ENCODE results near the gene IL1B.

IL1B gene

DNA sequence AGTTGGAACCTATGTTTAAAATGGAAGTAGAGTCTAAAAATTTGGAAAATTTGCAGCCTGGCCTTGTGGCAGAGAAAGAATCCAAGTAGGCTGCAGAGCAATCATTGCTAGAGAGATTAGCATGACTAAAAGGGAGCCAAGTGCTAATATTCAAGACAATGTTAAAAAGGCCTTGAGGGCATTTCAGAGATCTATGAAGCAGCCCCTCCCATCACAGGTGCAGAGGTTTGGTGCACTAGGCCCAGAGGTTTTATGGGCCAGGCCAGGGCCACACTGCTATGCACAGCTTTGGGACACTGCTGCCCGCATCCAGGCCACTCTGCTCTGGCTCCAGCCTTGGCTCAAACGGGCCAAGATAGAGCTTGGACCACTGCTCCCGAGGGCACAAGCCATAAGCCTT, 45.6 kb downstream of the IL1B start:
- no peaks in the 10 kb centered on the region for H3K9me3 ChIP-seq (ENCODE audit: low read depth, low read length)
- H3K27ac ChIP-seq, result no peak overlapping the region
- no peak for DNase-seq (ENCODE audit: low read depth, low spot score)
- no peak overlapping the region for H3K9ac ChIP-seq (ENCODE audit: insufficient read length)
- H3K4me3 ChIP-seq, result no peak overlapping the region
- H3K36me3 ChIP-seq (ENCODE audit: insufficient read depth, low read length), result no peaks in the 10 kb centered on the region
- TF ChIP-seq EZH2 (IDR thresholded peaks at IDR 0.05) (no peak), POLR2AphosphoS5 (IDR thresholded peaks at IDR 0.05; ENCODE audit: borderline replicate concordance, low read depth, low read length) (no peak), FOXP2 (optimal IDR thresholded peaks at IDR 0.05; ENCODE audit: control extremely low read depth, extremely low read length, insufficient read depth) (no peak)

DNA sequence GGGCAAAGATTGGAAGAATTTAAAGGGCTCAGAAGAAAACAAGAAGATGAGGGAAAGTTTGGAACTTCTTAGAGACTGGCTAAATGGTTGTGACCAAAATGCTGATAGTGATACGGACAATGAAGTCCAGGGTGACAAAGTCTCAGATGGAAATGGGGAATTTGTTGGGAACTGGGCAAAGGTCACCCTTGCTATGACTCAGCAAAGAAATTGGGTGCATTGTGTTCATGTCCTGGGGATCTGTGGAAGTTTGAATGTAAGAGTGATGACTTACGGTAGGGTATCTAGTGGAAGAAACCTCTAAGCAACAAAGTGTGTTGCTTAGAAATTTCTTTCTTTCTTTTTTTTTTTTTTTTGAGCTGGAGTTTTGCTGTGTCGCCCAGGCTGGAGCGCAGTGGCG, 46.3 kb downstream of the IL1B start:
- no peak for TF ChIP-seq EZH2 (IDR thresholded peaks at IDR 0.05)
- no peak for TF ChIP-seq FOXP2 (optimal IDR thresholded peaks at IDR 0.05; ENCODE audit: control extremely low read depth, extremely low read length, insufficient read depth)
- no peak for TF ChIP-seq POLR2AphosphoS5 (IDR thresholded peaks at IDR 0.05; ENCODE audit: borderline replicate concordance, low read depth, low read length)
- DNase-seq (ENCODE audit: low read depth, low spot score), result no peak
- no peak overlapping the region for H3K9ac ChIP-seq (ENCODE audit: insufficient read length)
- H3K4me3 ChIP-seq, result no peak overlapping the region
- H3K36me3 ChIP-seq (ENCODE audit: insufficient read depth, low read length), result no peaks in the 10 kb centered on the region
- H3K27ac ChIP-seq, result no peak overlapping the region
- H3K9me3 ChIP-seq (ENCODE audit: low read depth, low read length), result no peaks in the 10 kb centered on the region

DNA sequence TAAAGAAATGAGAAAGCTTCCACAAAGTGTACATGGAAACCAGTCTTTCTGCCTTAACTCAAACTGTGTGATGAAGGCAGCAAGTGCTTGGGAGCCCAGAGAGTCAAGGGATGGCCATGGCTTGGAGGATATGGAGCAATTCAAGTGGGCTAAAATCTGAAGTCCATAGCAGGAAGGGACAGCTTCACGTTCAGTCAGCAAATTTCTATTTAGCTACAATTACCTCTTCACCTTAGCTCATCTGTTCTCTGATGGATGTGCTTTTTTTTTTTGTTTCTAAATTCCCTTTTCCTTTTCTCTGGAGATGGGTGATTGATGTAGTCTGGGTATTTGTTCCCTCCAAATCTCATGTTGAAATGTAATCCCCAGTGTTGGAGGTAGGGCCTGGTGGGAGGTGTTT, 47.4 kb downstream of the IL1B start:
- H3K9ac ChIP-seq (ENCODE audit: insufficient read length), result no peak overlapping the region
- no peak overlapping the region for H3K27ac ChIP-seq
- H3K4me3 ChIP-seq, result no peak overlapping the region
- no peak for DNase-seq (ENCODE audit: low read depth, low spot score)
- H3K36me3 ChIP-seq (ENCODE audit: insufficient read depth, low read length), result no peaks in the 10 kb centered on the region
- no peaks in the 10 kb centered on the region for H3K9me3 ChIP-seq (ENCODE audit: low read depth, low read length)
- TF ChIP-seq FOXP2 (optimal IDR thresholded peaks at IDR 0.05; ENCODE audit: control extremely low read depth, extremely low read length, insufficient read depth), result no peak
- no peak for TF ChIP-seq POLR2AphosphoS5 (IDR thresholded peaks at IDR 0.05; ENCODE audit: borderline replicate concordance, low read depth, low read length)
- TF ChIP-seq EZH2 (IDR thresholded peaks at IDR 0.05), result no peak

GRCh38 chr2:112788653-112789052, 47.9 kb downstream of the IL1B start:
- TF ChIP-seq POLR2AphosphoS5 (IDR thresholded peaks at IDR 0.05; ENCODE audit: borderline replicate concordance, low read depth, low read length) (no peak), FOXP2 (optimal IDR thresholded peaks at IDR 0.05; ENCODE audit: control extremely low read depth, extremely low read length, insufficient read depth) (no peak), EZH2 (IDR thresholded peaks at IDR 0.05) (no peak)
- Histone ChIP-seq H3K9ac (ENCODE audit: insufficient read length) (no peak overlapping the region), H3K9me3 (ENCODE audit: low read depth, low read length) (no peaks in the 10 kb centered on the region), H3K36me3 (ENCODE audit: insufficient read depth, low read length) (no peaks in the 10 kb centered on the region), H3K27ac (no peak overlapping the region), H3K4me3 (no peak overlapping the region)
- DNase-seq (ENCODE audit: low read depth, low spot score), result no peak

DNA sequence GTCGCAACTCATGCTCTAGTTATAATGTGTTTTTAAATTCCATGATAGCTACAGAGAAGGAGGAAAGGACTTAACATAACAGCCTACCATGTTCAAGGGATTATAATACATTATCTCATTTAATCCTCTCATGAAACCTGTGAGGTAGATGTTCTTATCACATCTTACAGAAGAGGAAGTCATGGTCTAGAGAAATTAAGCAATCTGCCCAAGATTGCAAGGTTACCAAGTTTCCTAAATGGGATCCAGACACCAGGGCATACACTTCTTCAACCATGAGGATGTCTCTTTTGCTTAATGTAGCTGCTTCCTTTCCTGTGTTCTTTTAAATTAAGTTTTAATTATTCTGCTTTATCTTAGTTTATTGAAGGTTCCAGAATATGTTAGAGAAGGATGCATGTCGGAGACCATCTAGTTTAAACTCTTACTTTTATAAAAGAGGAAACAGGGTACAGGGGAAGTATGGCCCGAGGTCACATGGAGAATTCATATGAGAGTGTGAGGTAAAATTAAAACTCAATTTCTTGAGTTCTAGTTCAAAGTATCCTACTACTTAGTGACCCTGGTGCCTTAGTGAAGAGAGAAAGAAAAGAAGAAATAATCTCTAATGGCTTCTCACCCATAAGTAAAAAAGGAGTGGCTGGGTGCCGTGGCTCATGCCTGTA, 48.7 kb downstream of the IL1B start:
- no peak for DNase-seq (ENCODE audit: low read depth, low spot score)
- H3K36me3 ChIP-seq (ENCODE audit: insufficient read depth, low read length), result no peaks in the 10 kb centered on the region
- TF ChIP-seq EZH2 (IDR thresholded peaks at IDR 0.05), result no peak
- no peak for TF ChIP-seq FOXP2 (optimal IDR thresholded peaks at IDR 0.05; ENCODE audit: control extremely low read depth, extremely low read length, insufficient read depth)
- no peak for TF ChIP-seq POLR2AphosphoS5 (IDR thresholded peaks at IDR 0.05; ENCODE audit: borderline replicate concordance, low read depth, low read length)
- H3K27ac ChIP-seq, result no peak overlapping the region
- H3K9me3 ChIP-seq (ENCODE audit: low read depth, low read length), result no peaks in the 10 kb centered on the region
- no peak overlapping the region for H3K4me3 ChIP-seq
- H3K9ac ChIP-seq (ENCODE audit: insufficient read length), result no peak overlapping the region

DNA sequence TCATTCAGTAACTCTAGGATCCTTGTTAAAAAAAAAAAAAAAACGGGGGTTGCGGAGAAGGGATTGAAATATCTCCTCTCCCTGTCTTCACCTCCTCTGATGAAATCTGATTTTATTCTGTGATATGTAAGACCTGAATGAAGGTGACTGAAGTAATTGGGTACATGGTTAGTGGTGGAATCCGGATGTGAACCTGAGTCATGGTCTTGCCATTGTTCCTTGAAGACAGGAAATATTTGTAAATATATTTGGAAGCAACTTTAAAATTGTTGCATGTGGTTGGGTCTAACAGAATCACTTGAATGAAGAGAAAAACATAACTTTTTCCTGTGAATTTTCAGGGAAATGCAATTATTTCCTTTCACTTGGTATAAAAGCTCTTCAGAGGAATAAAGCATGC, 49.3 kb downstream of the IL1B start:
- Histone ChIP-seq H3K9ac (ENCODE audit: insufficient read length) (no peak overlapping the region), H3K27ac (no peak overlapping the region), H3K4me3 (no peak overlapping the region), H3K36me3 (ENCODE audit: insufficient read depth, low read length) (no peaks in the 10 kb centered on the region), H3K9me3 (ENCODE audit: low read depth, low read length) (no peaks in the 10 kb centered on the region)
- no peak for DNase-seq (ENCODE audit: low read depth, low spot score)
- TF ChIP-seq EZH2 (IDR thresholded peaks at IDR 0.05), result no peak

- Histone ChIP-seq H3K9ac (ENCODE audit: insufficient read length) (no peak within 1 kb of the TSS), H3K27ac (no peak within 1 kb of the TSS)
- no peak for DNase-seq (ENCODE audit: low read depth, low spot score)
These were observed 52.1 kb downstream of the IL1B start, which contains the start of gene IL1A for GRCh38 chr2:112784199-112785189. Gene IL1A (minus strand): TSS chr2:112784493. CDS start chr2:112783770, 723 bp downstream.

DNA sequence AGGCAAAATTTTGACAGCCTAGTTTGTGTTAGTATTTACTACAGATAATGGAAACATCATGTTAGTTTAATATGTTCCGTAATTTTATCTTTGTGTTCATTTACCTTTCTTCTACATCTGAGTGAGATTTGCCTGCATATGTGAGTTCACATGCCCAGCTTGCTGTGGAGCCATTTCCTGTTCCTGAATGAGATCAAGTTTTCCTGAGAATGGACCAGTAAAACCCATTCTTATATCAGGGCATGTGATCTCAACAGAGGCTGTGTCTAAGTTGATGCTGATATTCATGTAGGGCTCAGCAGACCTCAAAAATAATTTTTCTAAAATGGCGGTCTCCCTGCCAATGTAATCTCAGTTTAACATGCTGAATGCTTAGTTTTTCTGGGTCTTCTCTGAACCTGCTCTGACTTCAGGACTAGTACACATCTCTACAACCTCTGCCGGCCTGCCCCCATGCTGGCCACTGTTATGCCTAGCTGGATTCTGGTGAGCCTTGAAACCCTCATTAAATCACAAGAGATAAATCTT, 53.3 kb downstream of the IL1B start:
- H3K36me3 ChIP-seq (ENCODE audit: insufficient read depth, low read length), result no peaks in the 10 kb centered on the region
- H3K9me3 ChIP-seq (ENCODE audit: low read depth, low read length), result no peaks in the 10 kb centered on the region
- no peak overlapping the region for H3K9ac ChIP-seq (ENCODE audit: insufficient read length)
- H3K4me3 ChIP-seq, result no peak overlapping the region
- TF ChIP-seq FOXP2 (optimal IDR thresholded peaks at IDR 0.05; ENCODE audit: control extremely low read depth, extremely low read length, insufficient read depth), result no peak
- TF ChIP-seq POLR2AphosphoS5 (IDR thresholded peaks at IDR 0.05; ENCODE audit: borderline replicate concordance, low read depth, low read length), result no peak
- TF ChIP-seq EZH2 (IDR thresholded peaks at IDR 0.05), result no peak
- DNase-seq (ENCODE audit: low read depth, low spot score), result no peak
- no peak overlapping the region for H3K27ac ChIP-seq

More at GRCh38 chr2:112784199-112785189, 52.1 kb downstream of the IL1B start, which contains the start of gene IL1A:
- Histone ChIP-seq H3K9me3 (ENCODE audit: low read depth, low read length) (no peaks in the 10 kb centered on the region), H3K4me3 (no peak within 1 kb of the TSS), H3K36me3 (ENCODE audit: insufficient read depth, low read length) (no peaks in the 10 kb centered on the region)
- no peak for TF ChIP-seq EZH2 (IDR thresholded peaks at IDR 0.05)
- TF ChIP-seq POLR2AphosphoS5 (IDR thresholded peaks at IDR 0.05; ENCODE audit: borderline replicate concordance, low read depth, low read length), result no peak
- TF ChIP-seq FOXP2 (optimal IDR thresholded peaks at IDR 0.05; ENCODE audit: control extremely low read depth, extremely low read length, insufficient read depth), result no peak

Measured in SK-N-MC (cell line).